ENCODE results near the gene ZSWIM7. TPM values are rescaled to one million over a fixed set of nuclear protein-coding genes. Genes with fewer than 3 reads are reported as not detected.
A peak's percentile ranks its signal among the peaks of the same experiment; 100 is the strongest.
"Not testable (repeated sequence)": the region's sequence is repeated elsewhere in the genome, so short reads cannot be mapped to it uniquely, and the experiment has no call there.

Gene ZSWIM7
- total RNA-seq, 1 experiment from 2014 or later, result 28.7 TPM

DNA sequence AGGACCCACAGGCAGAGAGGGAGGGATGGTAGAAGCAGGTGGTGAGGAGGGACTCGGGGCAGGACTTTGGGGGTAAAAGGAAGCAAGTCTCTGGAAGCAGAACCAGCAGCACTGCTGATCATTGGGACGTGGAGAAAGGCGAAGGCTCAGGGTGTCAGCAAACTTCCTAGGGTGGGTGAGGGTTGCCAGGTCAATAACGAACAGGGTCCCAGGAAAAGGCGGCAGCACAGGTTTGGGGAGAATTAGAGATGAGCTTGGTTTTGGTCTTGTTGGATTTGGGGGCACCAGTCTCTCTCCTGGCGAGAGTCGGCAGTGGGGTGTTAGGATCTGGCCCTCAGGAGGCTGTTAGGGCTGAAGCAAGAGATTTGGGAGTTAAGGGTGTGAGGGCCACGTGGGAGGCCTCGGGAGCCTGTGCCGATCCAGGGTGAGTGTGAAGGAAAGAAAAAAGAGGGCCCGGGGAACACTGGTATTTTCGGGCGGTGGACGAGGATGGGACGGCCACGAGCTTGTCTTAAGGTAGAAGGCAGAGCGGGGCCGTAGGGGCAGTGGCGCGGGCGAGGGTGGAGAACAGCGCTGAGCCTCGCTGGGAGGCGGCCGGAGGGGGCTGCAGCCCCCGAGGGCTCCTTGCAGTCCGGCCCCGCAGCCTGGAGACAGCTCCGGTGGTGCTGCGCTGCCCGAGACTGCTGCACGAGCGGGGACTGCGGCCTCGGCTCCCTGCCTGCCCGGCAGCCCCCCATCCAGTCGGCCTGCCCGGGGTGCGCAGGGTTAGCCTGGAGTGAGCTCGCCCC, 55.3 kb downstream of the ZSWIM7 start:
- Histone ChIP-seq H3K9me3 (ENCODE audit: low read depth, low read length, poor library complexity, severe bottlenecking) (no peaks in the 10 kb centered on the region), H3K27ac (ENCODE audit: low read depth, low read length, poor library complexity, severe bottlenecking) (peak overlapping the region; percentile 8), H3K4me1 (ENCODE audit: insufficient read depth, low read length, poor library complexity, severe bottlenecking) (peaks cover 7% of the 10 kb centered on the region), H3K36me3 (ENCODE audit: insufficient read depth, low read length, poor library complexity, severe bottlenecking) (no peaks in the 10 kb centered on the region), H3K4me3 (ENCODE audit: low read depth, low read length, poor library complexity, severe bottlenecking) (peak overlapping the region; percentile 63), H3K27me3 (replicated peaks; ENCODE audit: insufficient read depth, low read depth, low read length, poor library complexity) (no peaks in the 10 kb centered on the region)
- TF ChIP-seq, protein P1, sequence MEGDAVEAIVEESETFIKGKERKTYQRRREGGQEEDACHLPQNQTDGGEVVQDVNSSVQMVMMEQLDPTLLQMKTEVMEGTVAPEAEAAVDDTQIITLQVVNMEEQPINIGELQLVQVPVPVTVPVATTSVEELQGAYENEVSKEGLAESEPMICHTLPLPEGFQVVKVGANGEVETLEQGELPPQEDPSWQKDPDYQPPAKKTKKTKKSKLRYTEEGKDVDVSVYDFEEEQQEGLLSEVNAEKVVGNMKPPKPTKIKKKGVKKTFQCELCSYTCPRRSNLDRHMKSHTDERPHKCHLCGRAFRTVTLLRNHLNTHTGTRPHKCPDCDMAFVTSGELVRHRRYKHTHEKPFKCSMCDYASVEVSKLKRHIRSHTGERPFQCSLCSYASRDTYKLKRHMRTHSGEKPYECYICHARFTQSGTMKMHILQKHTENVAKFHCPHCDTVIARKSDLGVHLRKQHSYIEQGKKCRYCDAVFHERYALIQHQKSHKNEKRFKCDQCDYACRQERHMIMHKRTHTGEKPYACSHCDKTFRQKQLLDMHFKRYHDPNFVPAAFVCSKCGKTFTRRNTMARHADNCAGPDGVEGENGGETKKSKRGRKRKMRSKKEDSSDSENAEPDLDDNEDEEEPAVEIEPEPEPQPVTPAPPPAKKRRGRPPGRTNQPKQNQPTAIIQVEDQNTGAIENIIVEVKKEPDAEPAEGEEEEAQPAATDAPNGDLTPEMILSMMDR (conservative IDR thresholded peaks at IDR 0.05; ENCODE audit: low read depth, low read length), result no peak
- no peak for TF ChIP-seq EZH2 (IDR thresholded peaks at IDR 0.05; ENCODE audit: borderline replicate concordance, low read depth, low read length, poor library complexity, severe bottlenecking)
- no peak for DNase-seq (ENCODE audit: low spot score)
- POLR2A ChIA-PET (ENCODE audit: low non-redundant PET), result no interaction called here
- CTCF ChIA-PET, result interaction anchor here (0.7 to 1.4 kb wide), 2 partner anchors 23 to 83 kb away, joined by 3 read pairs; no protein-coding TSS in a partner anchor
- intact Hi-C loops (cut with micrococcal nuclease; ENCODE audit: unreplicated experiment), result loop anchor here (2.0 kb wide), 1 partner anchor 55 kb away; the partner anchor contains the start of genes TTC19 and ZSWIM7
- BruUV-seq (replicated peaks), result no TSS peak

DNA sequence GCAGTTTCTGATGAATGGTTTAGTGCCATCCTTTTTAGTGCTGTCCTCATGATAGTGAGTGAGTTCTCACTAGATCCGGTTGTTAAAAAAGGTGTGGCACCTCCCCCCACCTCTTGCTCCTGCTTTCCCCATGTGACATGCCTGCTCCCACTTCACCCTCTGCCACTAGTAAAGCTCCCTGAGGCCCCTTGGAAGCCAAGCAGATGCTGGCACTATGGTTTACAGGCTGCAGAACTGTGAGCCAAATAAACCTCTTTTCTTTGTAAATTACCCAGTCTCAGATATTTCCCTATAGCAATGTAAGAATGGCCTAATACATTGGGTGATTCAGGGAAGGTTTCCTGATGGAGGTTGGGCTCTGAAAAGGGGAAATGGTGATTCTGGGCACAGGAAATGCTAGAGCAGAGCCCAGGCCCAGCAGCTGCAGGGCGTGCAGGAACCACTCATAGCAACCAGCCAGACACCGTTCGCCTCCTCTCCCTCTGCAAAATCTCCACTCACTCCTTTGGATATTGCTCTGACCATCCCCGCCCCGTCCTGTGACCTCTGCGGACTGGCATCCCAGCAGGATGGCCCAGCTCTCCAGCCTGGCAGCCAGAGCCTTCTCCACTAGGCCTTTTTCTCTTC, 57.2 kb downstream of the ZSWIM7 start:
- Histone ChIP-seq H3K27ac (ENCODE audit: low read depth, low read length, poor library complexity, severe bottlenecking) (no peak overlapping the region), H3K4me1 (ENCODE audit: insufficient read depth, low read length, poor library complexity, severe bottlenecking) (peaks cover 7% of the 10 kb centered on the region), H3K27me3 (replicated peaks; ENCODE audit: insufficient read depth, low read depth, low read length, poor library complexity) (no peaks in the 10 kb centered on the region), H3K4me3 (ENCODE audit: low read depth, low read length, poor library complexity, severe bottlenecking) (no peak overlapping the region), H3K36me3 (ENCODE audit: insufficient read depth, low read length, poor library complexity, severe bottlenecking) (no peaks in the 10 kb centered on the region), H3K9me3 (ENCODE audit: low read depth, low read length, poor library complexity, severe bottlenecking) (no peaks in the 10 kb centered on the region)
- BruUV-seq (replicated peaks), result no TSS peak
- no peak for DNase-seq (ENCODE audit: low spot score)
- intact Hi-C loops (cut with micrococcal nuclease; ENCODE audit: unreplicated experiment), result no loop called here
- ChIA-PET POLR2A (ENCODE audit: low non-redundant PET) (no interaction called here), CTCF (no interaction called here)
- TF ChIP-seq, protein P1 (conservative IDR thresholded peaks at IDR 0.05; ENCODE audit: low read depth, low read length), result no peak
- TF ChIP-seq EZH2 (IDR thresholded peaks at IDR 0.05; ENCODE audit: borderline replicate concordance, low read depth, low read length, poor library complexity, severe bottlenecking), result no peak

DNA sequence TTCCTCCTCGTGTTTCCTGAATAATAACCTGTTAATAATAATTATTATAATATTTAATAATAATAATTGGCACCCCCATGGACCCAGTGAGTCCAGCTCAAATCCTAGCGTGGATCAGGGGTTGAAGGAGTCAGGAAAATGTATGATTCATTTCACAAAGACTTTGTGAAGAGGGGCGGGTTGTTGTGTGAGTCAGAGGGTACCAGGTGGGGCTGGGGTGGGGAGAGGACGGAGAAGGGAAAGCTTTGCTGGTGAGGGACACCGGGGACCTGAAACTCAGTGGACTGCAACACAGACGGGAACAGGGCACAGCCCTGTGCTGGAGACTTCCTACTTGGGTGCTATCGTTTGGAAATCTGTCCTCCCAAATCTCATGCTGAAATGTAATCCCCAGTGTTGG, 57.7 kb downstream of the ZSWIM7 start:
- H3K9me3 ChIP-seq (ENCODE audit: low read depth, low read length, poor library complexity, severe bottlenecking), result no peaks in the 10 kb centered on the region
- TF ChIP-seq, protein P1 (conservative IDR thresholded peaks at IDR 0.05; ENCODE audit: low read depth, low read length), result no peak
- no peak for TF ChIP-seq EZH2 (IDR thresholded peaks at IDR 0.05; ENCODE audit: borderline replicate concordance, low read depth, low read length, poor library complexity, severe bottlenecking)
- ChIA-PET POLR2A (ENCODE audit: low non-redundant PET) (no interaction called here), CTCF (no interaction called here)
- H3K4me1 ChIP-seq (ENCODE audit: insufficient read depth, low read length, poor library complexity, severe bottlenecking), result peaks cover 7% of the 10 kb centered on the region
- intact Hi-C loops (cut with micrococcal nuclease; ENCODE audit: unreplicated experiment), result no loop called here
- no peak for DNase-seq (ENCODE audit: low spot score)
- H3K36me3 ChIP-seq (ENCODE audit: insufficient read depth, low read length, poor library complexity, severe bottlenecking), result no peaks in the 10 kb centered on the region
- no TSS peak for BruUV-seq (replicated peaks)
- H3K27ac ChIP-seq (ENCODE audit: low read depth, low read length, poor library complexity, severe bottlenecking), result no peak overlapping the region
- H3K27me3 ChIP-seq (replicated peaks; ENCODE audit: insufficient read depth, low read depth, low read length, poor library complexity), result no peaks in the 10 kb centered on the region
- H3K4me3 ChIP-seq (ENCODE audit: low read depth, low read length, poor library complexity, severe bottlenecking), result no peak overlapping the region

DNA sequence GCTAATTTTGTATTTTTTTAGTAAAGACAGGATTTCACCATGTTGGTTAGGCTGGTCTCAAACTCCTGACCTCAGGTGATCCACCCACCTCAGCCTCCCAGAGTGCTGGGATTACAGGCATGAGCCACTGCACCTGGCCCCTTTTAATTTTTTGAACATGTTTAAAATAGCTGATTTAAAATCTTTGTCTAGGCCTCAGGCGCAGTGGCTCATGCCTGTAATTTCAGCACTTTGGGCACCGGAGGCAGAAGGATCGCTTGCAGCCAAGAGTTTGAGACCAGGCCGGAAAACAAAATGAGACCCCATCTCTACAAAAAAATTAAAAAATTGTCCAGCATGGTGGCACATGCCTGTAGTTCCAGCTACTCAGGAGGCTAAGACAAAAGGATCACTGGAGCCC, 63.0 kb downstream of the ZSWIM7 start:
- H3K4me1 ChIP-seq (ENCODE audit: insufficient read depth, low read length, poor library complexity, severe bottlenecking); H3K4me3 ChIP-seq (ENCODE audit: low read depth, low read length, poor library complexity, severe bottlenecking); BruUV-seq (replicated peaks); H3K27me3 ChIP-seq (replicated peaks; ENCODE audit: insufficient read depth, low read depth, low read length, poor library complexity); H3K36me3 ChIP-seq (ENCODE audit: insufficient read depth, low read length, poor library complexity, severe bottlenecking); POLR2A ChIA-PET (ENCODE audit: low non-redundant PET); H3K27ac ChIP-seq (ENCODE audit: low read depth, low read length, poor library complexity, severe bottlenecking); H3K9me3 ChIP-seq (ENCODE audit: low read depth, low read length, poor library complexity, severe bottlenecking); intact Hi-C loops (cut with micrococcal nuclease; ENCODE audit: unreplicated experiment); DNase-seq (ENCODE audit: low spot score); CTCF ChIA-PET: not testable (repeated sequence)

Data from A673 (cell line).